NCI-H2029 treated with DMSO at 0.1 percent for 48 hours (cell line): ENCODE measurements around the gene RASSF9.

ENCODE experiments used
- DNase-seq: peaks from one replicate; lab custom pipeline; 2025; lab: John Stamatoyannopoulos, UW

Gene RASSF9

DNA sequence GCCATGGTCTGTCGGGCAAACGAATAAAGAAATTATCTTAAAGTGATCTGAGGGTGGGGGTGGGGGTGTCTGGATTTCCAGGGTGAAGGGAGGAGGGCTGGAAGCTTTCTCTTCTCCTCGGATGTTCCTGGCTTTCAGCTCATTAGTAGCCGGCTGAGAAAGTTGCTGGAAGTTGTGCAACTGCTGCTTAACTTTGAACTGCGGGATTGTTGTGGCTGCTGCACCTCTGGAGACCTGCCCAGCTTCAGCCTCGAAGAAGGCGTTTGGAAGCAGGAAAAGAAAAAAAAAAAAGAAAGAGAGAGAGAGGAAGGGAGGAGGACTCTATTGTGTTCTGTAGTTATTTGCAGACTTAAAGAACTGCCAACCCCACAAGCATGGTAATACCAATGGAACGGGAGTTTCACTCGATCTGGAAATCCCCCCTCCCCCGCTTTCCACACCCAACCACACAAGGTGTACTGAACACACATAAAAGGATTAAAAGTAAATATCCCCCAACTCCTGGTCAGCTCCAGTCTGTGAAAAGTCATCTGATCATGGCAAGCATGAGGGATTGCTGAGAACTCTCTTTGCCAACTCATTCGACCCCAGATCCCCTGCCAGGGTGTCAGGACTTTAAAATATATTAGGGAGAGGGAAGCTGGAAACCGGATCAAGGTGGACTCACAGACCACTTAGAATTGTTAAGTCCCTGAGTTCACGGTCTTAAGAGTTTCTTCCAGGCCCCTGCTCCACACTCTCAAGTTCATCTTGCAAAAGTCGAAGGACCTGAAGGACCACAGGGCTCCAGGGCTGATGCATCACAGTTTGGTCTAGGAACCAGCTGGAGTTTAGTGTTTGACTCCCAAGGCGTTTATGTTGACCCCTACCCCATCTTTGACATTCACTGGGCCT lies at the start of gene RASSF9:
Gene RASSF9 (minus strand): TSS at position 213 of the 894 bp plus-strand sequence. CDS start 208 bp downstream, at position 5.
- no peak for DNase-seq

DNA sequence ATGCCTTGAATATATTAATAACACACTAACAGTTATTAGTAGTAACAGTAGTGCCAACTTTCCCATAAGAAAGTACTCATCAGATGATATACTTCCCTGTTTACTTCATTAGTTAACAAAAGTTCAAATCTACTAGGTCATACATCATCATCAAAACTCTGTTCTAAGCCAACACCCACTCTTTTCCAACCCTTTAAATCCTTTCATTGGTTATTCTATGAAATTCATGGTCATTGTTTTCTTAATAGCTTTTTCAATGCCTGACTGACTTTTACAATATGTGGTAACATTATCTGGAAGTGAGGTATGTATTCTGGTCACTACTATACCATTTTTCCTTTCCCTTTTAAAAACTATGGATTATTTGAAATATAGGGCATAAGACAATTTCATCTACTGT lies 47.6 kb upstream of the RASSF9 start:
- no peak for DNase-seq

DNA sequence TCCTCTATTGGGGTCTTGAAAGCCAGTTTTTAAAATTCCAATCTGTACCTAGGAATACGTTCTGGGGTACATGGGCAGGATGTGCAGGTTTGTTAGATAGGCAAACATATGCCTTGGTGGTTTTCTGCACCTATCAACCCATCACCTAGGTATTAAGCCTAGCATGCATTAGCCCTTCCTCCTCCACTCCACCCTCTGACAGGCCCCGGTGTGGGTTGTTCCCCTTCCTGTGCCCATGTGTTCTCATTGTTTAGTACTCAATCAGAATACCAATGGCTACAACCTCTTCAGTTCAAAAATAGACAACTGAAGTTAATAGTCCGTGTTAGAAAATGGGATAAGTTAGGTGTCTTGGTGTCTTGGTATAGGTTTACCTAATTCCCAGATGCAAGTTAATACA lies 41.2 kb upstream of the RASSF9 start:
- DNase-seq, result no peak

DNA sequence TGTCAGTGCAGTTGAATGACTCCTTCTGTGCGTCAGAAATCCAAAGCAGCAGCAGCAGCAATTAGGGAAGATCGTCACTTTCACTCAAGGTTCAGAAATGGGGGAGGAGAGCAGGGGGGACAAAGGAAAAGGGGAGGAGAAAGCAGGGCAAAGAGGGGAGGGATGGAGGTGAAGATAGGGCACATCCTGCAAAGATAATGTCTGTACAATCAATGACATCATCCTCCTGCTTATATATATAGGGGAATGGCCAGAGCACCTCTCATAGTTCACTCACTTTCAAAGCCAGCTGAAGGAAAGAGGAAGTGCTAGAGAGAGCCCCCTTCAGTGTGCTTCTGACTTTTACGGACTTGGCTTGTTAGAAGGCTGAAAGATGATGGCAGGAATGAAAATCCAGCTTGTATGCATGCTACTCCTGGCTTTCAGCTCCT lies 37.8 kb upstream of the RASSF9 start, which contains the start of gene NTS:
Gene NTS (plus strand): TSS at position 265 of the 431 bp plus-strand sequence. CDS start 109 bp downstream, at position 374.
- DNase-seq, result no peak

DNA sequence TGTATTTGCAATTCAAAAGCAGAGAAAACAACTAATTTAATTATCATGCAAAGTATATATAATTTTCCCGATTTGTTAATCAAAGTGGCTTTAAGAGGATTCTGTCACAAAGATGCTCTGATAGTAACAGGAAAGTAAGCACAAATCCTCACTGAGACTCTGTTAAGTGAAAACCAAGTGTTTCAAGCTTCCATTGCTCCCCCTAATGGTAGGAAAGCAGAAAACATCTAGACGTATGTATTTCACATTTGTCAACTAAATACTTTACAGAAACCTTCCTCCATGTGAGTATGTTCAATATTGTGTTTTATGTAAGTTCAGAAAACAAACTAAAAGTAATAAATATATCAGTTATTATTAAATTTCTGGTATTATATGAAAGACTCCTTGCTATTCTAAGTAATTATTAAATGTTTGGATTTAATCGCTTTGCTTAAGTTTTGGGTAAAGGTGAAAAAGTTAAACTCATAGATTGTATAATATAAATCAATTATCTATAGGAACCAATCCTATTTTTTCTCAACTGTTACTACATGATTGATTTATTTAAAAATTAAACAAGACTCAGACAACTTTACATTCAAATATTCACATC lies 36.4 kb upstream of the RASSF9 start:
- peak; percentile 25 for DNase-seq

DNA sequence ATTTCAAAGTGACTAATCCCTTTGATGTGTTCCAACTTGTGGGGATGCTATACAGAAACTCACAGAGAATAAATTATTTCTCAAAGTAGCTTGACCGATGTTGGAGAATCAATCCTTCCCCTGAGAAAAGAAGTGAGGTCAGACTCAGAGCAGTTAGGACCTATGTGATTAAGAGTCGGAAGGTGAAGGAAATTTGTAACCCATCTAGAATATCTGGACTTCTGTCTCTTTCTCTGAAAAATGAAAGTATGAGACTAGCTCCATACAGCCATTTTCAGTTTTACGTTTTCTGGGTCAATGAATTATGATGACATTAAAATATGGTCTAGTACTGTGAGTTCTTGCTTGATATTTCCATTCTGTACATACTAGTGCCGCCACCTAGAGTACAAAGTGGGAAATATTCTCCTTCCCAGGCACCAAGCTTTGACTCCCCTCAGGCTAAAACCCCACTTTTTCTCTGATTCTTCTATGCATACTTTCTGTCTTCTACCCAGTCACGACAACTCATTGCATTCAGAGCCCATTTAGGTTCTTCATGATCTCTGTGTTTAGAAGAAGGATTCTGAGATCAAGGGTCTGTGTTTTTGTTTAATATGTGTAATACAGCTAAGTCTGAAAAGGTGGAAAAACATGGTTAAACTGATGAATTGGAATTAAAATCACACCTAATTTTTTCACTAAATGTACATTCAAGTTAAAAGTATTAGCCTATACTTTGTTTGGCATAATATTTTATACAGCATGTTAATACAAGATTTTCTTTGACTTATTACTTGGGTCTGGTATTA lies 31.0 kb upstream of the RASSF9 start:
- DNase-seq, result peak; percentile 55

DNA sequence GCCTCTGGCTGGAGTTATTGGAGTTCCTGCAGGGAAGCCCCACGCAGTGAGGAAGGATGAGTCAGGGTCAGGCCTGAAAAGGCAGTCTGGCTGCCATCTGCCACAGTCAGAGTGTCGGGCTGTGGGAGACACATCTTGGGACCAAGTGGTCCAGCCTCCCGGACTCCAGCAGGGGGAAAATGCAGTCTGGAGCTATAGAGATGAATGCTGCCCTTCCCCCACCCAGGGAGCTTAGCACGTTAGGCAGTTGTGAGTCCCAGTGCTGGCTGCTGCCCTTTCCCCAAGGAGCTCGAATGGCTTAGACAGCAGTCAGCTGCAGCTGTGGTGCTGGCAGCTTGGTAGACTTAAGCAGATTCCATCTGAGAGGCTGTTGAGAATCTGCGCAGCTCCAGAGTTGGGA lies 29.7 kb upstream of the RASSF9 start:
- no peak for DNase-seq

DNA sequence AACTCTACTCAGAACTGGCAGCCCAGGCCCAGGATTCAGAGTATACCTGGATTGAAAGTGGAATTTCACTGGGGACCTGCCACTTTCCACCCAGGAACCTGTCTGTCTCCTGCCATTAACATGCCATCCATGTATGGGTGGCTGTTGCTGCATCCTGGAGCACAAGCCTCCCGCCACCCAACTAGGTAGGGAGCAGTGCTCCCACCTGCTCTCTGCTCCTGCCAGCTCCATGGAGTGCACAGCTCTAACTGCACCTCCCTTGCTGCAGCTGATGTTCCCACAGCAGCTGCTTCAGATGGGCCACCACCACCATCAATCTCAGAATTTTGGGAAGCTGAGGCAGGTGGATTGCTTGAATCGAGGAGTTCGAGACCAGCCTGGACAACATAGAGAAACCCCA lies 20.8 kb upstream of the RASSF9 start:
- DNase-seq, result no peak

DNA sequence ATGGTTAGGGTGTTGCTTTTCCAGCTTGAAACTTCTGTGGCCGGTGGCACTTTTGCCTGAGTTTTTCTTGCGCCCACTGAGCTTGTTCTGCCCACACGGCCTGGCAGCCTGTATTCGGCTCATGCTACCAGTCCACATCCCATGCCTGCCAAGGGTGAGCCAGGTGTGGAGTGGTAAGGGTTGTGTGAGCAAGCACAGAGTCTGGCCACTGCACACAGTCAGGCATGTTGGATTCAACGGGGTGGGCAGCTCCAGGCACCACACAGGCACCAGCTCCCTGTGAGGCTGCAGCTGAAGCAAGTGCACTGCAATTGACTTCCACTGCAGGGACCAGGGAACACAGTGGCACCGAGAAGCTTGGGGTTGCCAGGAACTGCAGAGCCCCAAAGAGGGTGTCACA lies 19.1 kb upstream of the RASSF9 start:
- no peak for DNase-seq

DNA sequence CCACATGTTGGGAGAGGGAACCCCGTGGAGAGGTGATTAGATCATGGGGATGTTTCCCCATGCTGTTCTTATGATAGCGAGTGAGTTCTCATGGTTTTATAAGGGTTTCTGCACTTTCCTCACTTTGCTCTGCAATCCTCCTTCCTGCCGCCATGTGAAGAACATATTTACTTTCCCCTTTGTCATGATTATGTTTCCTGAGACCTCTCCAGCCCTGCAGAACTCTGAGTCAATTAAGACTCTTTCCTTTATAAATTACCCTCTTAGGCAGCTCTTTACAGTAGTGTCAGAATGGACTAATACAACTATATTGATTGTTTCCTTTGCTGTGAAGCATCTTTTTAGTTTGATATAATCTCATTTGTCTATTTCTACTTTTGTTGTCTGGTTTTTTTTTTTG lies 13.1 kb upstream of the RASSF9 start:
- no peak for DNase-seq

DNA sequence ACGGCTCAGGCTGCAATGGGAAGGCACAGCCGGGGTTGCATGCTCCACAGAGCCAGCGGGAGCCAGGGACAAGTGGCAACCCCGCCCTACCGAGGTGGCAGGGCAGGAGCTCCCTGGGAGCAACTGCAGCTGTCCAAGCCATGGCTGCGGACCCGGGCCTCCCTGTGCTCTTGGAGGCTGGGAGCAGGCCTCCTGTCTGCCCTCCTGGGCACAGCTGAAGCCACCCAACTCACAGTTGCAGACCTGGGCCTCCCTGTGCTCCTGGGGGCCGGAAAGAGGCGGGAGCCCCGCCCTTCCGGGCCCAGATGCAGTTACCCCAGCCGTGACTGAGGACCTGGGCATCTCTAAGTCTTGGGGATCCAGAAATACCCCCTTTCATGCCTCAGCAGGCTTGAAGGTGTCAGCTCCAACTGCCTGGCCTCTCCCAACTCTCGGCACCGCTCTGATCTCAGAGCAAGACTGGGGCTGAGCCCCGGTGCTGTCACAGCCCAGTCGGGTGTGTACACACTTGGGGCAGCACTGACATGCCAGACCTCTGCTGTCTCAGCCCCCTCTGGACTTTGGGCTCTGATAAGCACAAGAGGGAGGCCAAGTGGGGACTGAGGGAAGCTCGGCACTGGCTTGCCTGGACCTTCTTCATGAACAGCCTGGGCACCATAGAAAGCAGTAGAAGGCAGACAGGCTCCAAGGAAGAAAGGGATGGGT lies 7.5 kb upstream of the RASSF9 start:
- DNase-seq, result no peak

DNA sequence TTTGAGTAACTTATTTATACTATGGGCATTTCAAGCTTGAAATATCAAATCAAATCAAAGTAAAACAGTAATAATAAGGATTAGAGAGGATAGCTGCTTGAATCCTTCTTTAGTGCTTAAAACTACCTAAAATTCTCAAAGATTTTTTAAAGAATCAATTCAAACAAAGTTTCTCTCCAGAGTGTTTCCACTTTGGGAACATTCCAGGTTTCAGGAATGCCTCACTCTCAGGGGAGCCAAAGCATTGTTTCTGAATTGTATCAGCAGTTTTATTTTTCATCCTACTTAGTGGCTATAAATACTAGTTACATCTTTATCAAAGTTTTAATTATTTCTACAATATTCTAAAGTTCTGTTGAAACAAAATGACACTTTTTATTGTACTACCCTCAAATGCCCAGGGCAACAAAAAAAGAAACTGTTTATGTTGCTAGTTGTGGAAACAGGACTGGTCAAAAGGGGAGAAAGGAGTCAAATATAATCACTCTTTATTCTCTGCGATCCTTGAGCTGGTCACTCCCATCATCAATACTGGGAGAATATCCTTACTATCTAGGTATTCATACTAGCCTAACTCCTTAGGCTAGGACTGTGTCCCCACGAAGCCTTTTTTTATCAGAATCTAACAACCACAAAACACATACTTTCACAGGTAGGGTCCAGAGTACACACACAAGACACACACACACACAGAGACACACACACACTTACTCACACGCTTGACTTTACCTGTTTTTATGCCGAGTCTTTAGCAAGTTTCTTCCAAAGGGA lies 598 bp downstream of the RASSF9 start:
- no peak for DNase-seq

DNA sequence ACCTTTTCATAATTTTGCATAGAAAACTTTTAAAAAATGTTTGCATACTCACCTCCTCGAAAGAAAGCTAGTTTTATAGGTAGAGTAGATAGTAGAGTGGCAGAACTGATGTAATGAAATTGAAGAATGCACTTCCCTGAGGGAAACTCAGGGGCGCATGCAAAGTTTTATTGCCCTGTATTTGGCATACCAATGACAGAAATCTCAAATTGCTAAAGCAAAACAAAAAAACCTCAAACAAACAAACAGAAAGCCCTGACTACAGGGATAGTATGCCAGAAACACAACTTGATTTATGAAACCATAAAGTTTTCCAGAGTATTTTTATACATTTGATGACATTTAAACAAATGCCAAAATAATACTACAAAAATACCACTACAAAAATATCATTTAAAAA lies 1.8 kb downstream of the RASSF9 start:
- DNase-seq, result no peak

DNA sequence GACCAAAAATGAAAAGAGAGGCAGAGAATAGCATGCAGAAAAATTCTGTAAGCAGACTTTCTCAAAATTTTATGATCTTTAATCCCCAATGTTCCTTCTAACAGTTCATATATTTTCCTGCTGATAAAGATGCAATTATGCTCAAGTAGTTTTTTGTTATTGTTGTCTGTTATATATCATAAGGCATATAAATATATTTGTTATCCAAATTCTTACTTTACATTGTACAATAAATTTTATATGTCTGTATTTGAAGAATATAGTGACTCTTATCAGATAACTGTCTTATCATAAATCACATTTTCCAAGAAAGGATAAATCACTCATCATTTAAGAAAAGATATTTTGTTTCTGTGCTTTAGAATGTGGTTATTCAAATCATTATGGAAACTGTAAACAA lies 2.6 kb downstream of the RASSF9 start:
- DNase-seq, result no peak

DNA sequence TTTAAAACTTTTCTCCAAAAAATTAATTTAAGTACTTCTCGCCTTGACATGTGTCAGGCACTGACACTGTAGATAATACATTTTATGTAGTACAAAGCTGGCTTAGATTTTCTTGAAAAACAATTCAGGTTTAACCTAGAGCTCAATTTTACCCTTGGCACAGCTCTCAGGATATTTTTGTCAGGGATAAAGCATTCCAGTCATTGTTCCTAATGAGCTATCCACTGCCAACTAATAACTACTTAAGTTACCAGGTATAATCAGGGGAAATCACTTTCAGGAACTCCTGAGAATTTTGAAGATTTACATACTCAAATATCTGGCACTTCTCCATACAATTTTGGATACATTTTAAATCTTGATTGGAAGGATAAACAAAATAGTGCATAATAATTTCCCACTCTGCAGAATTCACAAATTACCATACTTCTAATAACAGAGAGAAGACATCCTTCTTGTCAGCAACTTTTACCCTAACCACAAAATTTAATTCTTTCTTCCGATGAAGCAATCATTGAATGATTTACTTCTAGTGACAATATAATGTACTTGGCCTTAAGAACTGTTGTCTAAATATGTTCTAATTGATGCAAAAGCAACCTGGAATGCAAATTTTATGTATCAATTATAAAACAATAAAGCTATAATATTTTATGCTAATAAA lies 4.8 kb downstream of the RASSF9 start:
- DNase-seq, result no peak

DNA sequence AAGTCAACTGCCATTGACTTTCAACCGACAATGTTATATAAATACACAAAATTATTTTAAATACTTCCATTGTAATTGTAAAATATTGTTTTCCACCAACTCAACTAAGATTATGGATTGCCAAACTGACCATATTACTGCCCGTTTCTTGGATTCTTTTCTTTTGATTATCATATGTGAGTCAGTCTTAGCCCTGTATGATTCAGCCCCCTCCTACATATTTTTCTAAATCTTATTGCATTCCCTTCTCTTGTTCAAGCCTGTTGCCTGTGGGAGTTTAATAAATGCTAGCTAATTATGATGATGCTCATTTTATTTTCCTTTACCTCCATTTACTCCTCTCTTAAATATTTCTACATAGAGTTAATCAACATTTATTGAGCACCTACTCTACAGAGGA lies 6.8 kb downstream of the RASSF9 start:
- no peak for DNase-seq

DNA sequence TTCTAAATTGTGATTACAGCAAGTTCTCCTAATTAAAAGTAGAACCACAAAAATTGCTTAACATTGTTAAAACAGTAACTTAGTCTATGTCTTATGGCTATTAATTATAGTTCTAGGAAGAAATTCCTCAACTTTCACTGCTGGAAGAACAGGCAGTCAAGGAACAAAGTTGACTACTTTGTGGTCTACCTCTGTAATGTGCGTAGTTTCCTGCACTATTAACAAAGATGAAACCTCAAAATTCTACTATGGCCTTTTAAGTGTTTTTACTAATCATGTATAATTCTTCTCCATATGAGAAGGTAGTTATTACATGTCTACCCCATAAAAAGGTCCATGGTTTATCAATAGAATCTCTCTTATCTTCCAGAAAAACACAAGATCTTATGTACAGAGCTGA lies 7.6 kb downstream of the RASSF9 start:
- no peak for DNase-seq

DNA sequence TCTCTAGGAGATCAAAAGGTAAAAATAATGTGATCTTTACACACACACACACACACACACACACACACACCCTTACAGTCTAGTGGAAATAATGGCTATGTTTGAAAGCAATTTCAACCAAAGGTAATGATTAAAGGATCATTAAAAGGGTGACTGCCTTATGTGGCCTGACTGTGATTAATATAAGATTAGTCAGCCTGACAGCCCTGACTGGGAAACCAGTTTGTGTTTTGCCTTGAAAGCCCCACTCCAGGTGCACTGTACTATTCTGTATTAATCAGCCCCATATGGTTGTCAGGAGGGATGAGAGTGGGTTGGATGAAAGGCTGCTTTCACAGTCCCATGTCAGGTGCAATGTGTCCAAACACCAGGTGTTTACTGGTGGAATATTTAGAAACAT lies 10.5 kb downstream of the RASSF9 start:
- DNase-seq, result no peak

DNA sequence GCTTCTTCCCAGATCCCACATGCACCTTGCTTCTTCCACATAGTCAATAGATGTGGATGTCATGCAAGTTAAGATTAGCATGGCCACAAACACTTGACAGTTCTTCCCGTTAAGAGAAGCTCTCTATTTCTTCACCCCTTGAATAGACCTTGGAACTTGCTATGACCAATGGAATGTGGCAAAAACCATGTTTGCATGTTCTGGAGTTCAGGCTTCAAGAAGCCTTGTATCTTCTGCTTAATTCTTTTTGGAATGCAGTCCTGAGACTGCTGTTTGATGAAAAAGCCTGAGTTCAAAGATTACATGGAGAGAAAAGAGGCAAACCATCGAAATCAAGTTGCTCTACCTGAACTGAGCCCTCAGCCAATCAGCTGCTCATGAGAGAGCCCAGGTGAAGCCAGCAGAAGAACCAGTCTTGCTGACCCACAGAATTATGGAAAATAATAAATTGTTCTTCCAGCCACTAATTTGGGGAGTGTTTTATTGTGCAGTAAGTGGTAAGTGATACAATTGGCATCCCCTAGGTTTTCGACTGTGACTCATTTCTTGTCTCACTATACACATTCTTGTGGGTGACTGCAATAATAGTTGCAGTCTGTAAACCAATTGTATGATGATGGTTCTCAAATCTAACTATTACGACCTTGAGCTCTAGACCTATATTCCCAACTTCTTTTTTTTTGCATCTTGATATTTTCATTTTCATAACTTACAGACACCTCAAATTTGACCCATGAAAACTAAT lies 12.6 kb downstream of the RASSF9 start:
- no peak for DNase-seq

DNA sequence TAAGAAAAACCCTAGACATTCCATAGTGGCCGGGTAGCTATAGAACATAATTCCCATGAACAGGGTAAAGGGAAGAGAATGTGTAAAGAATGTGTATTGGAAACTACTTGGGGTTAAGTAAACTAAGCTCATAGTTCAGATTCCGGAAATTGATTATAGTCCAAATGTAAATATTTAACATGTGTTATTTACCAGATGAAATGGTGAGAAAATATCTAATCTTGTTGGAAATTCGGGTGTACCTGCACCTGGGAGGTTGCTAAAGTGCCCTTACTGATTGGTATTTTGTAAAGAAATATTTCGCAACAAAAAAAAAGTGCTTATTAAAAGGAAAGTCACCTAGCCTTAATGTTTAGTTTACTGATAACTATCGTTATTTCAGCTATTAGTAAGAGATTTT lies 14.4 kb downstream of the RASSF9 start:
- DNase-seq, result no peak
